SK-N-MC (cell line): ENCODE data around the gene CDKN2B-AS1.
A peak's percentile ranks its signal among the peaks of the same experiment; 100 is the strongest.

ENCODE experiments used
- DNase-seq: peaks from one replicate; pipeline ENCODE4 v3.0.0-alpha.2; 2011; ENCODE audit warnings: low read depth, low spot score
- H3K27ac ChIP-seq: fragments of 200-600 bp; sonication (generic); 2 replicates; pipeline ENCODE4 v1.5.1; 2016; ENCODE audit warnings: mixed run types
- H3K36me3 ChIP-seq: fragments of 200-600 bp; sonication (generic); 2 replicates; pipeline ENCODE4 v1.6.1; 2017; ENCODE audit warnings: antibody characterized with exemption, low read length, mixed read lengths; ENCODE audit not compliant: insufficient read depth
- H3K4me3 ChIP-seq: fragments of 200-600 bp; sonication (generic); 2 replicates; pipeline ENCODE4 v1.5.1; 2016
- H3K9ac ChIP-seq: fragments of 200-600 bp; sonication (generic); 2 replicates; pipeline ENCODE4 v1.8.0; 2017; ENCODE audit warnings: mixed run types, mixed read lengths; ENCODE audit not compliant: insufficient read length
- H3K9me3 ChIP-seq: fragments of 200-600 bp; sonication (generic); 2 replicates; pipeline ENCODE4 v1.6.1; 2017; ENCODE audit warnings: low read depth, mild to moderate bottlenecking, antibody characterized with exemption, low read length, moderate library complexity, mixed read lengths
- EZH2 ChIP-seq: fragments of 200-600 bp; sonication (generic); IDR thresholded peaks from one replicate; pipeline ENCODE4 v1.6.1; 2017; ENCODE audit warnings: antibody characterized with exemption
- FOXP2 ChIP-seq: optimal IDR thresholded peaks from 2 replicates; pipeline ENCODE3; 2011; ENCODE audit warnings: mild to moderate bottlenecking, moderate library complexity; ENCODE audit not compliant: insufficient read depth; ENCODE audit errors: extremely low read length, control extremely low read depth
- POLR2AphosphoS5 ChIP-seq: IDR thresholded peaks from 2 replicates; pipeline ENCODE4 v1.6.1; 2012; ENCODE audit warnings: mild to moderate bottlenecking, low read depth, low read length, borderline replicate concordance

Gene CDKN2B-AS1

DNA sequence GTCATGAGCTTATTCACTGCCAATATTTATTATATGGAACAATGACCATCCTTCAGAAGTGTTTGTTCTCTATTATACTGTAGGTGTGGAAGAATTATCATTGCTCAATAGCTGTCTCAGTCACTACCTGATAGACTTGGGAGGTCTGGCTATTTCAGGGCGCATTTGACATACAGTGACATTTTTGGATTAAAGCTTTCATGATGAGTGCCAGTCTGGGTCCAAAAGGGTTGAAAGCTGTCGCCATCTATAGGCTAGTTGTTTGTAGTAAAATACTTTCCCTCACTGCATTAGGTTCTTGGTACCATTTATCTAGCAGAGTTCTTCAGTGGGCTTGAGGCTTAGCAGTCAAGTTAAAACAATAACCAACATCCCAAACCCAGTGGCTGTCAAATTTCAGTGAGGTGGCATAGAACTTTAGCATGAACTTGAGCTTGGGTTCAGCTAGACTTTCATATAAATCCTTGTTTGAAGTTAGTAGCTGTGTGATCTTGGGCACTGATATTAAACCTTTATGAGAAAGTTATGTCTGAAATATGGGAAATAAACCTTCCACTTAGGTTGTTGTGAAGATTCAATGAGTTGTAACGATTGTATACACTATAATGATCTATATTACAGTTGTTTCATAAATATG is 125.0 kb downstream of the CDKN2B-AS1 start:
- no peak for DNase-seq
- TF ChIP-seq POLR2AphosphoS5 (no peak), FOXP2 (no peak), EZH2 (no peak)
- peak overlapping the region; percentile 23; the same call in 1 of the 2 replicates for H3K27ac ChIP-seq
- H3K36me3 ChIP-seq = no peaks in the 10 kb centered on the region; the same call in none of the 2 replicates
- H3K9me3 ChIP-seq = peaks cover 5% of the 10 kb centered on the region; the same call in 1 of the 2 replicates
- no peak overlapping the region for H3K9ac ChIP-seq
- no peak overlapping the region for H3K4me3 ChIP-seq

DNA sequence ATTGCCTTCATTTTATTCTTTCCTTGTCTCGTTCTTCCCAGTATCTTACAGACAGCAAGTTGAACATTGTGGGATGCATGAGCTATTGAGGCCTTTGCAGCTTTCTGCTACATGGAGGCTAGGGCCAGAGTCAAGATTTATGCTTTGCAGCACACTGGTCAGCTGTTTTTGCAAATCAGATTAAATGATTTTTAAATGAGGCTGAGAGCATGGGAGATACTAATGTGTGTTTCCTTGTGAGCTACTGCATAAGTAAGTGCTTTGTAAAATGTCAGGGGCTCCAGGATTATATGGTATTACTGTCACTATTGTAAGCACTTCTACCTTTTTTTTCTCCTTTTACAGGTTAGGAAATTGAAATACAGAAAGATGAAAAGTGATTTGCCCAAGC is 125.6 kb downstream of the CDKN2B-AS1 start:
- H3K4me3 ChIP-seq = no peak overlapping the region
- H3K9ac ChIP-seq = no peak overlapping the region
- DNase-seq = no peak
- TF ChIP-seq FOXP2 = no peak
- TF ChIP-seq EZH2 = no peak
- TF ChIP-seq POLR2AphosphoS5 = no peak
- no peak overlapping the region for H3K27ac ChIP-seq
- H3K36me3 ChIP-seq = no peaks in the 10 kb centered on the region; the same call in none of the 2 replicates
- H3K9me3 ChIP-seq = peaks cover 5% of the 10 kb centered on the region; the same call in 1 of the 2 replicates

- Histone ChIP-seq H3K9me3 (peaks cover 5% of the 10 kb centered on the region; the same call in 1 of the 2 replicates), H3K4me3 (no peak overlapping the region), H3K9ac (no peak overlapping the region), H3K36me3 (no peaks in the 10 kb centered on the region; the same call in none of the 2 replicates), H3K27ac (no peak overlapping the region)
- TF ChIP-seq FOXP2 (no peak), EZH2 (no peak), POLR2AphosphoS5 (no peak)
- DNase-seq = no peak
Observed at GRCh38 chr9:22120595-22120994, 126.0 kb downstream of the CDKN2B-AS1 start.

DNA sequence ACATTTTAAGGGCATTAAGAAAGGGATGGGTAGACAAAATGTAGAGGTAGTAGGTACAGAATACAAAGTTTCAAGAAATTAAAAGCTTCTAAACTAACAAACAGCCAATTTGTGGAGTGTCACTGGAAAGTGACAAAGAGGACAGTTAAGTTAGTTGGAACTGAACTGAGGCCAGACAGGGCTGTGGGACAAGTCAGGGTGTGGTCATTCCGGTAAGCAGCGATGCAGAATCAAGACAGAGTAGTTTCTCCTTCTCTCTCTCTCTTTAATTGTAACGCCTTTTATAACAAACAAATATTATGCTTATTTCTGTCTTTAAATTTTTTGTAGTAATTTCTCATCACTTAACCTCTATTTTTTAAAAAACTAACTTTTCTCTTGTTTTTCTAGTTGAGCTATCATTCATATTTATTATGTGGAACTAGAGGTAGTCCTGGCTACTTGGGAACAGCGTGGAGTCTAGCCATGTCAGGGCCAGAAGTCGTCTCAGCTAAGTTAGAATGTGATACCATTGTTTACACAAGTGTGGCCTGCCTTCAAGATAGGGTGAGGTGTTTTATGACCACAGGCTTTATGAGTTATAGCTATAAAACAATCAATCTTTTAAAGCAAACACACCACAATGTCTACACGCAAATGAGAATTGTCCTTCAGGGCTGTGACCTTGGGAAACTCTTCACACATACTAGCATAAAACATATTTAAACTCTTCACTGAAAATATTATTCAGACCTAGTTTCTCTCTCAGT is 129.8 kb downstream of the CDKN2B-AS1 start:
- Histone ChIP-seq H3K9ac (no peak overlapping the region), H3K36me3 (no peaks in the 10 kb centered on the region; the same call in none of the 2 replicates), H3K9me3 (peaks cover 5% of the 10 kb centered on the region; the same call in 1 of the 2 replicates), H3K4me3 (no peak overlapping the region), H3K27ac (no peak overlapping the region)
- DNase-seq = no peak
- TF ChIP-seq POLR2AphosphoS5 = no peak

GRCh38 chr9:22129133-22129532 is 134.5 kb downstream of the CDKN2B-AS1 start:
- Histone ChIP-seq H3K9me3 (no peaks in the 10 kb centered on the region), H3K27ac (no peak overlapping the region), H3K36me3 (no peaks in the 10 kb centered on the region), H3K9ac (no peak overlapping the region), H3K4me3 (no peak overlapping the region)
- no peak for DNase-seq
- no peak for TF ChIP-seq POLR2AphosphoS5
- TF ChIP-seq EZH2 = no peak
- no peak for TF ChIP-seq FOXP2

DNA sequence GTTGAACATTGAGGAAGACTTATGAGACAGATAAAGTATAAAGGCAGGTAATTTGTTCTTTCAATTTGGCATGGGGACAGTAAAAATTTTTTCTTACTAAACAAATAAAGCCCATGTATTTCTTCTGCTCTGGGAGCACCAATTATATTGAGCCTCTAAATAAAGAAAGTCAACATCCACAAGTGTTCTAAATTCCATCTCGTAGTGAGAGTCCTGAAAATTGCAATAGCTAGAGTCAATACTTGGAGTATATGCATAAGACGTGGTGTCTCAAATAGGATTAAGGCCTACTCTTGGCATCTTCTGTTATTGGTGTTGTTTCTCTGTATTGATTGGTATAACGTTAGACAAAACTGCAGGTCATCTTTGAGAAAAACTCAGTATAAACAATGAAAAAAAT is 135.0 kb downstream of the CDKN2B-AS1 start:
- no peak for DNase-seq
- no peak overlapping the region for H3K4me3 ChIP-seq
- H3K9ac ChIP-seq = no peak overlapping the region
- TF ChIP-seq EZH2 (no peak), FOXP2 (no peak), POLR2AphosphoS5 (no peak)
- no peak overlapping the region for H3K27ac ChIP-seq
- H3K36me3 ChIP-seq = no peaks in the 10 kb centered on the region
- H3K9me3 ChIP-seq = no peaks in the 10 kb centered on the region

- H3K9ac ChIP-seq = no peak overlapping the region
- no peak for TF ChIP-seq EZH2
- TF ChIP-seq FOXP2 = no peak
- no peak for TF ChIP-seq POLR2AphosphoS5
- no peaks in the 10 kb centered on the region for H3K9me3 ChIP-seq
- no peak overlapping the region for H3K4me3 ChIP-seq
- H3K36me3 ChIP-seq = no peaks in the 10 kb centered on the region
- no peak overlapping the region for H3K27ac ChIP-seq
- no peak for DNase-seq
Observed at GRCh38 chr9:22131817-22132216, 137.2 kb downstream of the CDKN2B-AS1 start.

GRCh38 chr9:22134390-22134789 is 139.8 kb downstream of the CDKN2B-AS1 start:
- H3K9me3 ChIP-seq = no peaks in the 10 kb centered on the region
- no peak overlapping the region for H3K9ac ChIP-seq
- no peak overlapping the region for H3K4me3 ChIP-seq
- TF ChIP-seq POLR2AphosphoS5 (no peak), FOXP2 (no peak), EZH2 (no peak)
- DNase-seq = no peak
- no peaks in the 10 kb centered on the region for H3K36me3 ChIP-seq
- no peak overlapping the region for H3K27ac ChIP-seq

DNA sequence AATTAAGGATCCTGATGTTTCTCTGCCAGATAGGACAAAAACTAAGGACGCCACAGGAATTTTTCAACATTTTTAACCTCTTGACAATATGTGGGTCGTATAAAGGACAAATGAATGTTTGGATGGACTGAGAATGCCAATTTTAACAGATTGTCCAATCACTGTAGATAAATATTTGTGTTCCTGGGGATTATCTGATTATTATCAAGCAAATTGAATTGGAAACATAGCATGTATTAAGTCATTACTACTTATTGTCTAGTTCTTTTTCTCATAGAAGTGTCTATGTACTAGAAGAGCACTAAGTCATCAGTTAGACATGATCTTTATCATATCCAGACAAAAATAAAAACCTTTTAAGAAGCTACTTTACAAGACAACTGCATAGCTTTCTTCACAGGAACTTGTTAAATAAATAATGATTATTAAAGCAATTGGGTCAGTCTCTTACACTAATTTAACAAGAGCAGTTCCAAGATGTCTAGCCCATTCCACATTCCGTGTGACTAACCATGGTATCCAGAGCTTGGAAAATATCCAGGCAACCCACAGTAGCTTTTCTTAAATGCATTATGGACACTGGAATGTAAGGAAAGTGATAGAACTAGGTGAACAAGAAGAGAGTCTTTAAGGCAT is 142.0 kb downstream of the CDKN2B-AS1 start:
- TF ChIP-seq POLR2AphosphoS5 (no peak), FOXP2 (no peak), EZH2 (no peak)
- no peak overlapping the region for H3K4me3 ChIP-seq
- no peak overlapping the region for H3K27ac ChIP-seq
- no peaks in the 10 kb centered on the region for H3K36me3 ChIP-seq
- DNase-seq = no peak
- H3K9ac ChIP-seq = no peak overlapping the region
- no peaks in the 10 kb centered on the region for H3K9me3 ChIP-seq
